GM18499 (cell line): ENCODE data around the gene SRD5A2.

ENCODE experiments used
- ATAC-seq: cut with Tn5 transposase; IDR thresholded peaks from one replicate; pipeline ENCODE4 v1.9.1; 2021; ENCODE audit warnings: moderate number of reproducible peaks; ENCODE audit not compliant: insufficient read depth, unreplicated experiment

SRD5A2 gene

GRCh38 chr2:31580321-31581117, at the start of gene SRD5A2:
Gene SRD5A2, minus strand, starts transcription at chr2:31580938. Its CDS starts 38 bp downstream, at chr2:31580900.
- ATAC-seq = no peak

GRCh38 chr2:31606509-31606908, 25.8 kb upstream of the SRD5A2 start:
- ATAC-seq = no peak

DNA sequence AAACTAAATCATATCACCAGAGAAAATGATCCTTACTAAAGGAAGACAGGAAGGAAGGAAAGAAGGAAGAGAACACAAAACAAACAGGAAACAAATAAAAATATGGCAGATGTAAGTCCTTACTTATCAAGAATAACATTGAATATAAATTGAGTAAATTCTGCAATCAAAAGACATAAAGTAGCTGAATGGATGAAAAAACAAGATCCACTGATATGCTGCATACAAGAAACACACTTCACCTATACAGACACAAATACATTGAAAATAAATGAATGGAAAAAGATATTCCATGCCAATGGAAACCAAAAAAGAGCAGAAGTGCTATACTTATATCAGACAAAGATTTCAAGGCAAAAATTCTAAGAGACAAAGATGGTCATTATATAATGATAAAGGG, 18.0 kb upstream of the SRD5A2 start:
- no peak for ATAC-seq

DNA sequence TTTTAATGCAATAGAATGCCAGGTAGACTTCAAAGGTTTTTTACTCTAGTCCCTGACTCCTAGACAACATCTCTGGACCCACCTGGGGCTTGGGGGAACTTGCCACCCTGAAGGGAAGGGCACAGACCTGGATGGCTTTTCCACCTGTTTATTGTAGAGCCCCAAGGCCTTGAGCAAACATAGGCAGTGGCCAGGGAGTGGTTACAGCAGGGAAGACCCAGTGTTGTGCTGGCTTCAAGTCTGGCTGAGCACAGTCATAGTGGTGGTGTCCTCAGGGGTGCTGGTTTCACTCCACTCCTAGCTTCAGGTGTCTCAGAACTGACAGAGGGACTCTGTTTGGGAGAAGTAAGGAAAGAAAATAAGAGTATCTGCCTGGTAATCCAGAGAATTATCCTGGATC, 5.5 kb upstream of the SRD5A2 start:
- no peak for ATAC-seq

DNA sequence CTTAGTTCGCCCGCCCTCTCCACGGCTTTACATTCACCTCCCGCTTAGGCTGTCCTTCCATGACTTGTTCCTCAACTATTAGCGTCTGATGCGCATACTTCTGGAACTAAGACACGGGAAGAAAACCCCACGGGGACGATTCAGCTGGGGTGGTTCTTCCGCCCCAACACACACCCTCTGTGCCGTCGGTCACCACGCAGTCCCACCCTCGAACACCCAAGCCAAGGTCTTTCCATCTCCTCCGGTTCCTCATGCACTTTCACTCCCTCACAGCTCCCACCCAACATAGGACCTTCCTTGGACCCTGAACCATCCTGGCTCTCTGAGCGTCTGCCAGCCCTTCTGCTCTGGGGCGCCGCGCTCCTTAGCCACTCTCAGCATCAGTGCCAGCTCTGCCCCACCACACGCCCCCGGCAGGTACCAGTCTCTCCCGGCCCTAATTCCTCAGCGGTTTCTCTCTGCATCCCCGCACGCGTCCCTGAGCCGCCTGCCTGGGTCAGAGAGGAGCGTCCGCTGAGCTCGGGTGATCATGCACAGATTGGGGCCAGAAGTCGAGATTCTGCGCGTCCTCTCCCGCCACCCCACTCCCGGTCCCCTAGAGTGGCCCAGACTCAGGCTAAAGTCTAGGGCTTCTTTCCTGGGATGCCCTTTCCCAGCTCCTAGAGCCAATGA, 522 bp upstream of the SRD5A2 start:
- no peak for ATAC-seq

DNA sequence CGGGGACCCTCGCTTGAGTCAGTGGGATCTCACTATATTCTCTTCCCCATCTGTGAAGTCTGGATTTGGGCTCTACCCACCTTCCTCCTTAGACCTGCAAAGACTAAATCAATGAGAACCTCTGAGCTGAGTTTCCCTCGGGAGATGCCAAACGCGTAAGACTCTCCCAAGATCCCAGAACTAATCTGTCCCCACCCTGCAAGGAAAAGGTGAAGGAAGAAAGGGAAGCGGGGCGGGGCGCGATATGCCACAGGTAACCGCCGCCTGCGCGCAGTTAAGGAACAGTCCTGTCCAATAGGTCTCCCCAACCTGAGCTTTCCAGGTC, 780 bp downstream of the SRD5A2 start:
- ATAC-seq = no peak

DNA sequence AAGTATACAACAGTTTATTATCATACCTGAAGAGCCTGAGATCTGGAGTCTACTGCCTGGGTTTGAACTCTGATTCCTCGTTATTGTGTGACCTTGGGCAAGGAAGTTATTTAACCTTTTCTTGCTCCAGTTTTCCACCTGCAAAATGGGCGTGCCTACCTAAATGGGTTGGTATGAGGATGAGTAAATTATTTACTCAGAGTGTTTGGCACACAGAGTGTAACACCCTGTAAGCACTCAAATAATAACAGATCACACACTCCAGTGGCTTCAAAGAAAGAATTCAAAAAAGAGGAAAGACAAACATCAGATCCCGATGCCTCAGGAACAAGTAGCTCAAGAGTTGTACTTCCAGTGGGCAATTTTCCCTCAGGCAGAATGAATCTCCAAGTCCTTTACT, 2.4 kb downstream of the SRD5A2 start:
- no peak for ATAC-seq

DNA sequence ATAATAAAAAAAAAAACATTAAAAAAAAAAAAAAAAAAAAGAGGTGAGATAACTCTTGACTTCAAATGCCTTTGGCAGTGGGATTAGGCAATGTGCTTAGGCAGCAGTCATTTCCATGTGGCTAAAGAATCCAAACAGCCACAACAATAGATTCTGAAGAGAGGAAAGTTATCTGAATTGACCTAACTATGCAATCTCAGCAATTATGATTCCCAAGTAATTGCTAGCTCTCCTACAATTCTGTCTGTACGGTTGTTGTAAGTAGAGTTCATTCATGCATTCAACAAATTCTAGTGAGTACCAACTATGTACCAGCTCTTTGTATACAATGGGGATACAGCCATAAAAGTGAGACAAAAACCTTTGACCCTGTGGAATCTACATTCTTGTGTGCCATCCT, 3.6 kb downstream of the SRD5A2 start:
- ATAC-seq = no peak

- ATAC-seq = no peak
Observed at GRCh38 chr2:31568585-31569201, 12.0 kb downstream of the SRD5A2 start.

GRCh38 chr2:31567679-31568078, 13.1 kb downstream of the SRD5A2 start:
- ATAC-seq = no peak

- ATAC-seq = no peak
Observed at GRCh38 chr2:31563273-31563839, 17.4 kb downstream of the SRD5A2 start.

DNA sequence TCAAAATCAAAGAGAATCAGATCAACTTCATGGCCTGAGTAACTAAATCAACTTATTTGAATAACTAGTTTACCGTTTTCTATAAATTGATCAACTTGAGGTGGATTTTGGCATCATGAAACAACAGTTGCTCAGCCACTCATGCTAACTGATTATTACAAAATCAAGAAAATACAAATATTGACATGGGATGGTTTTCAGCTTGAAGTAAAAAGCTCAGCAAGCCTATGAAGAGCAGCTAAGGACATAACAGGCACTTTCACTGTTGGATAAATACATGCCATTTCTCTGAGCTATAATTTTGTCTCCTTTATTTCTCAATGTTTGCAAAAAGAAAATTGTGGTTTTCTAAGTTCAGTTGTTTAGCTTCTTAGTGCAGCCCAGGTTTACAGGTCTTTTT, 18.9 kb downstream of the SRD5A2 start:
- no peak for ATAC-seq

- no peak for ATAC-seq
Observed at GRCh38 chr2:31558401-31559295, 22.1 kb downstream of the SRD5A2 start.

DNA sequence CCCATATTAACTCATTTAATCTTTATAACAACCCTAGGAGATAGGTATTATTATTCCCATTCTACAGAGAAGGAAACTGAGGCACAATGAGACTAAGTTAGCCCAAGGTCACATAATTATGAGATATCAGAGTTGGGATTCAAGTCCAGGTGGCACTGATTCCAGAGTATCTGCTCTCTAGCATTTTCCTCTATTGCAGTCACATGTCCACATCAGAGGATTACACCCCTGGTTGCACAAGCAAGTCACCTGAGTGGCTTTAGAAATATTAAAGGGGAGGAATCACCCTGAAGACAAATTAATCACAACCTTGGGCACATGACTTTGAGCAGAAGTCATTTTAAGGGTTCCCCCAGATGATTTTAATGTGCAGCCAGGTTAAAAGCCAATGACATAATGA, 23.8 kb downstream of the SRD5A2 start:
- ATAC-seq = no peak

DNA sequence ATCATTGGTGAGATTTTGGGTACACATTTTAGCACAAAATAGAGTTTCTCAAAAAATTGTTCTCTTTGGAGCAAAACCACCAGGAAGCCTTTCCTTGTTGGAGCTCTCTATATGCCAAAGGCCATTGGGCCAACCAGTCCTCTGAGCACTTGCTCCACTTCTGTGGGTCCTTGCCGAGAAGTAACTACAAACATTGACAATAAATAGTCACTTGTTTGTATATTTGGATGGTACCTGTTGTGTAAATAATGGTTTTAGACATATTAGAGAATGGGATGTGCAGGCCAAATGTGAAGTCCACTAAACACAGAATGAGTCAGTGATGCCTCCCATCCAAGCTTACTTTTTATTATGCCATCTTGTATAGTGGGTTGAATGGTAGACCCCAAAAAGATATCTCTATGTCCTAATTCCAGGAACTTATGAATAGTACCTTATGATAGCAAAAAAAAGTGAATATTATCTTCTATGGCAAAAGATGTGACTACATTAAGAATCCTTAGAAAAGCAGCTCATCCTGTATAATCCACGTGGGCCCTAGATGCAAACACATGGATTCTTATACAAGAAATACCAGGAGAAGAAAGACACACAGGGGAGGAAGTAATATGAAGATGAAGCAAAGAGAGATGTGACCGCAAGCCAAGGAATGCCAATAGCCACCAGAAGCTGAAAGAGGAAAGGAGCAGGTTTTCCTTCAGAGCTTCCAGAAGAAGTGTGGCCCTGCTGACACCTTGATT, 24.6 kb downstream of the SRD5A2 start:
- no peak for ATAC-seq

- no peak for ATAC-seq
Observed at GRCh38 chr2:31553362-31553761, 27.4 kb downstream of the SRD5A2 start.

GRCh38 chr2:31547485-31547884, 33.3 kb downstream of the SRD5A2 start:
- no peak for ATAC-seq

- no peak for ATAC-seq
Observed at GRCh38 chr2:31541853-31542252, 38.9 kb downstream of the SRD5A2 start.

DNA sequence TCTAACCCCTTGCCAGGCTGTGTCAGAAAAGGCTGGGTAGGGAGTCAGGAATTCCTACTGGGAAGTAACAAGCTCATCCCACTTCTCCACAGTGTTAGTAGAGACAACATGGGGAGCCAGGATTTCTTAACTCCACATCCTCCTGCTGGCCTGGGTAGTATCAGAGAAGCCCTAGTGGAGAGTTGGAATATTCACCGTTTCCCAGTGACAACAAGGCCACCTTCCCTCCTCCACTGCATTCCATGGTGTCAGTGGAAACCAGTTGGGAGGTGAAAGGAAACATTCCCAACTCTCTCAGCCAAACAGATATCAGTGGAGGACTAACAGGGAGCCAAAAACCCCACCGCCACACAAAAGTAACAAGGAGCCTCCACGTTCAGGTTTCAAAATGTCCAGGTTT, 41.2 kb downstream of the SRD5A2 start:
- ATAC-seq = no peak

- no peak for ATAC-seq
Observed at GRCh38 chr2:31535768-31536167, 45.0 kb downstream of the SRD5A2 start.
